Bone marrow (tissue), 2 donors: ENCODE measurements around the gene SOHLH1.

Experiments used
- DNase-seq, 2 donors: peaks; one replicate each; lab custom pipeline; 2025; lab: John Stamatoyannopoulos, UW

The SOHLH1 gene

GRCh38 chr9:135728436-135729110 is 29.3 kb upstream of the SOHLH1 start:
- DNase-seq: no peak

GRCh38 chr9:135727257-135727875 is 28.1 kb upstream of the SOHLH1 start:
- no peak for DNase-seq

GRCh38 chr9:135726138-135726853 is 27.0 kb upstream of the SOHLH1 start:
- DNase-seq: no peak

GRCh38 chr9:135724186-135724787 is 25.0 kb upstream of the SOHLH1 start:
- no peak for DNase-seq

GRCh38 chr9:135722365-135722764 is 23.1 kb upstream of the SOHLH1 start:
- DNase-seq: no peak

GRCh38 chr9:135719472-135719871 is 20.2 kb upstream of the SOHLH1 start:
- DNase-seq: no peak

GRCh38 chr9:135718616-135719015 is 19.3 kb upstream of the SOHLH1 start:
- no peak for DNase-seq

GRCh38 chr9:135717410-135717809 is 18.1 kb upstream of the SOHLH1 start:
- DNase-seq: no peak

- no peak for DNase-seq
These were observed 16.8 kb upstream of the SOHLH1 start for GRCh38 chr9:135716045-135716444.

- DNase-seq: no peak
These were observed 15.8 kb upstream of the SOHLH1 start for GRCh38 chr9:135715056-135715595.

- no peak for DNase-seq
These were observed 15.2 kb upstream of the SOHLH1 start for GRCh38 chr9:135714242-135715055.

GRCh38 chr9:135712613-135713295 is 13.5 kb upstream of the SOHLH1 start:
- DNase-seq: no peak

- DNase-seq: no peak
These were observed 12.6 kb upstream of the SOHLH1 start for GRCh38 chr9:135711881-135712280.

- no peak for DNase-seq
These were observed 12.1 kb upstream of the SOHLH1 start for GRCh38 chr9:135711391-135711790.

- no peak for DNase-seq
These were observed 8.9 kb upstream of the SOHLH1 start for GRCh38 chr9:135708164-135708563.

- DNase-seq: no peak
These were observed 8.2 kb upstream of the SOHLH1 start for GRCh38 chr9:135707252-135708138.

GRCh38 chr9:135706288-135706687 is 7.0 kb upstream of the SOHLH1 start:
- DNase-seq: no peak

GRCh38 chr9:135705376-135705775 is 6.1 kb upstream of the SOHLH1 start:
- no peak for DNase-seq

- DNase-seq: no peak
These were observed 5.2 kb upstream of the SOHLH1 start for GRCh38 chr9:135704483-135704882.

GRCh38 chr9:135703726-135704125 is 4.4 kb upstream of the SOHLH1 start:
- DNase-seq: no peak
